Caco-2 (cell line): Measurements from ENCODE around the gene SRSF12. TPM values are rescaled to one million over a fixed set of nuclear protein-coding genes. Genes with fewer than 3 reads are reported as not detected.

Experiments
- BruUV-seq: library from RNA; stranded (reverse); fragments of 400-500 nt; replicated peaks from 2 replicates; lab custom pipeline; 2021; lab: Mats Ljungman, UMichigan
- CTCF ChIA-PET: fragments of 300-600 bp; sonication (Branson Sonifier 250); formaldehyde crosslinking; loops from one replicate; lab custom pipeline; 2022; ENCODE audit warnings: antibody characterized with exemption; lab: Charles Lee
- POLR2A ChIA-PET: fragments of 300-600 bp; sonication (Branson Sonifier 250); formaldehyde crosslinking; loops from one replicate; lab custom pipeline; 2022; ENCODE audit warnings: antibody characterized with exemption; lab: Charles Lee
- DNase-seq, 2 experiments: peaks; one replicate each; pipeline versions ENCODE4 v3.0.0 to v3.0.0-alpha.2; 2020 to 2022
- H3K27me3 ChIP-seq: replicated peaks from 2 replicates; pipeline ENCODE4 v1.6.0; 2011; ENCODE audit warnings: low read length; ENCODE audit not compliant: control insufficient read depth, insufficient read depth
- H3K36me3 ChIP-seq: 2 replicates; pipeline ENCODE4 v1.5.1; 2011; ENCODE audit warnings: low read length; ENCODE audit not compliant: control insufficient read depth, insufficient read depth
- H3K4me1 ChIP-seq: fragments of 250-450 bp; sonication (Bioruptor Pico); 2 replicates; pipeline ENCODE4 v1.5.1; 2020; ENCODE audit warnings: mild to moderate bottlenecking
- H3K4me3 ChIP-seq: 2 replicates; pipeline ENCODE4 v1.5.1; 2011; ENCODE audit warnings: low read depth, mild to moderate bottlenecking, control low read depth, low read length
- H3K9me3 ChIP-seq: fragments of 250-450 bp; sonication (Bioruptor Pico); 2 replicates; pipeline ENCODE4 v1.5.1; 2020; ENCODE audit warnings: mild to moderate bottlenecking, moderate library complexity
- H3K27ac Mint-ChIP-seq: one replicate; pipeline ENCODE4 v1.8.0; 2022; ENCODE audit warnings: mixed read lengths; ENCODE audit not compliant: unreplicated experiment
- H3K27me3 Mint-ChIP-seq: one replicate; pipeline ENCODE4 v1.8.0; 2022; ENCODE audit warnings: mixed read lengths; ENCODE audit not compliant: insufficient read depth, unreplicated experiment
- H3K36me3 Mint-ChIP-seq: one replicate; pipeline ENCODE4 v1.8.0; 2022; ENCODE audit warnings: mild to moderate bottlenecking, mixed read lengths; ENCODE audit not compliant: insufficient read depth, unreplicated experiment
- H3K4me1 Mint-ChIP-seq: one replicate; pipeline ENCODE4 v1.8.0; 2022; ENCODE audit warnings: low read depth, mixed read lengths; ENCODE audit not compliant: unreplicated experiment
- H3K4me3 Mint-ChIP-seq: one replicate; pipeline ENCODE4 v1.8.0; 2022; ENCODE audit warnings: mild to moderate bottlenecking, moderate library complexity, mixed read lengths; ENCODE audit not compliant: unreplicated experiment
- H3K9me3 Mint-ChIP-seq: one replicate; pipeline ENCODE4 v1.8.0; 2022; ENCODE audit warnings: mixed read lengths; ENCODE audit not compliant: unreplicated experiment
- CTCF ChIP-seq, 2 experiments: fragments of 200-600 bp in 1 of 2; IDR thresholded peaks; 1 replicate in 1 of 2; 2 replicates in 1 of 2; pipeline versions ENCODE4 v1.5.1 to v1.8.0; 2011 to 2022; ENCODE audit warnings: antibody characterized with exemption in 1 of 2, control low read depth in 1 of 2, inconsistent platforms in 1 of 2, low read depth in 1 of 2, low read length in 1 of 2, mild to moderate bottlenecking in 1 of 2, moderate library complexity in 1 of 2; ENCODE audit not compliant: insufficient read depth in 1 of 2, severe bottlenecking in 1 of 2, unreplicated experiment in 1 of 2
- intact Hi-C: fragments of 100-400 bp; cut with micrococcal nuclease; formaldehyde crosslinking; loops from one replicate; pipeline ENCODE4 v1.10.0; 2022; ENCODE audit not compliant: unreplicated experiment
- total RNA-seq: library from RNA; stranded (reverse); gene quantifications from 2 replicates; pipeline ENCODE4 v1.2.3, GENCODE V29; 2022

SRSF12 gene
- total RNA-seq, 1 experiment from 2014 or later = 0.79 TPM

- no TSS peak for BruUV-seq
- TF ChIP-seq CTCF (IDR thresholded peaks at IDR 0.05; ENCODE audit: insufficient read depth in 1 of 2, low read depth in 1 of 2, low read length in 1 of 2, severe bottlenecking in 1 of 2, unreplicated experiment in 1 of 2) = no peak
- Mint-ChIP-seq H3K27ac (no peak overlapping the region), H3K36me3 (no peaks in the 10 kb centered on the region), H3K4me3 (no peak overlapping the region), H3K4me1 (peaks cover 19% of the 10 kb centered on the region), H3K27me3 (no peaks in the 10 kb centered on the region), H3K9me3 (no peaks in the 10 kb centered on the region)
- H3K4me1 ChIP-seq = peaks cover 21% of the 10 kb centered on the region
- H3K36me3 ChIP-seq = no peaks in the 10 kb centered on the region
- no peaks in the 10 kb centered on the region for H3K27me3 ChIP-seq
- CTCF ChIA-PET = no interaction called here
- POLR2A ChIA-PET = no interaction called here
- H3K4me3 ChIP-seq = no peak overlapping the region
- no peaks in the 10 kb centered on the region for H3K9me3 ChIP-seq
- DNase-seq = peak in 1 of 2 experiments; percentile 9
- intact Hi-C loops = no loop called here
Observed at GRCh38 chr6:89050155-89050554, 67.7 kb downstream of the SRSF12 start.

- Mint-ChIP-seq H3K27me3 (no peaks in the 10 kb centered on the region), H3K4me1 (peaks cover 19% of the 10 kb centered on the region), H3K4me3 (no peak overlapping the region), H3K9me3 (no peaks in the 10 kb centered on the region), H3K27ac (no peak overlapping the region), H3K36me3 (no peaks in the 10 kb centered on the region)
- Histone ChIP-seq H3K36me3 (no peaks in the 10 kb centered on the region), H3K9me3 (no peaks in the 10 kb centered on the region), H3K4me3 (no peak overlapping the region), H3K4me1 (peaks cover 27% of the 10 kb centered on the region), H3K27me3 (no peaks in the 10 kb centered on the region)
- no peak for TF ChIP-seq CTCF (IDR thresholded peaks at IDR 0.05; ENCODE audit: insufficient read depth in 1 of 2, low read depth in 1 of 2, low read length in 1 of 2, severe bottlenecking in 1 of 2, unreplicated experiment in 1 of 2)
- no peak for DNase-seq
- POLR2A ChIA-PET = no interaction called here
- CTCF ChIA-PET = no interaction called here
- BruUV-seq = no TSS peak
- intact Hi-C loops = no loop called here
Observed at GRCh38 chr6:89048985-89049384, 68.9 kb downstream of the SRSF12 start.

GRCh38 chr6:89048288-89048923 lies 69.5 kb downstream of the SRSF12 start:
- intact Hi-C loops = no loop called here
- H3K27me3 ChIP-seq = no peaks in the 10 kb centered on the region
- H3K27ac Mint-ChIP-seq = peak overlapping the region; percentile 49
- no peaks in the 10 kb centered on the region for H3K36me3 Mint-ChIP-seq
- H3K27me3 Mint-ChIP-seq = no peaks in the 10 kb centered on the region
- no TSS peak for BruUV-seq
- no peak overlapping the region for H3K4me3 Mint-ChIP-seq
- no peaks in the 10 kb centered on the region for H3K36me3 ChIP-seq
- ChIA-PET CTCF (no interaction called here), POLR2A (interaction anchor here (1.4 kb wide), 1 partner anchor 32 kb away, joined by 15 read pairs; the partner anchor contains the start of gene PNRC1)
- DNase-seq = no peak
- no peak for TF ChIP-seq CTCF (IDR thresholded peaks at IDR 0.05; ENCODE audit: insufficient read depth in 1 of 2, low read depth in 1 of 2, low read length in 1 of 2, severe bottlenecking in 1 of 2, unreplicated experiment in 1 of 2)
- H3K9me3 Mint-ChIP-seq = no peaks in the 10 kb centered on the region
- no peaks in the 10 kb centered on the region for H3K9me3 ChIP-seq
- H3K4me3 ChIP-seq = no peak overlapping the region
- H3K4me1 Mint-ChIP-seq = peaks cover 19% of the 10 kb centered on the region
- peaks cover 27% of the 10 kb centered on the region for H3K4me1 ChIP-seq
